Right ventricle myocardium inferior (tissue), 1 donor: ENCODE measurements around the gene UBTD2. TPM values are rescaled to one million over a fixed set of nuclear protein-coding genes. Genes with fewer than 3 reads are reported as not detected.

ENCODE experiments used
- ATAC-seq: fragments of 200-7000 bp; cut with Tn5 transposase; one replicate; pipeline ENCODE4 v1.9.1; 2020; ENCODE audit warnings: mild to moderate bottlenecking, moderate library complexity
- DNase-seq: peaks from one replicate; pipeline ENCODE4 v3.0.0; 2021; ENCODE audit errors: missing footprints
- intact Hi-C: fragments of 100-400 bp; cut with DNase I; formaldehyde crosslinking; loops from one replicate; pipeline ENCODE4 v1.11.0; 2022
- total RNA-seq: library from RNA; stranded (reverse); fragmentation: NEBNext Ultra II Directional; extraction: Animal tissue kit (Norgen Biotek cat#: 25700); gene quantifications from one replicate; pipeline ENCODE4 v1.2.1, GENCODE V29; 2021
- donor health status: DM: no; HTN: yes; CAD: no; lungs with severe emphysema.

The UBTD2 gene
- total RNA-seq, 1 donor from 2014 or later: 8.6 TPM

DNA sequence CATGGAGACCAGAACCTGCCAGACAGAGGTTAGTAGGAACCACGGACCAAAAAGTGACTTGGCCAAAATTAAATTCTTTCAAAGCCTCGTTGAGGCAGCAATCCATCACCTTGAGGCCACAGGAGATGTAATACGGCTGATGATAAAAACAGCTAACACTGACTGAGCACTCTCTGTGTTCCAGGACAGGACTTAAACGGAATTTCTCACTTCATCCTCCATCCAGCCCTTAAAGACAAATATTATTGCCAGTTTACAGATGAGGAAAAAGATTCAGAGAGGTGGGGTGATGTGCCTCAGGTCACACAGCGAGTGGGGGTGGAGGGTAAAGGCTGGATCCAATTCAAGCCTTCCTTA is 120.6 kb downstream of the UBTD2 start:
- no peak for DNase-seq
- intact Hi-C loops: no loop called here
- ATAC-seq: no peak

DNA sequence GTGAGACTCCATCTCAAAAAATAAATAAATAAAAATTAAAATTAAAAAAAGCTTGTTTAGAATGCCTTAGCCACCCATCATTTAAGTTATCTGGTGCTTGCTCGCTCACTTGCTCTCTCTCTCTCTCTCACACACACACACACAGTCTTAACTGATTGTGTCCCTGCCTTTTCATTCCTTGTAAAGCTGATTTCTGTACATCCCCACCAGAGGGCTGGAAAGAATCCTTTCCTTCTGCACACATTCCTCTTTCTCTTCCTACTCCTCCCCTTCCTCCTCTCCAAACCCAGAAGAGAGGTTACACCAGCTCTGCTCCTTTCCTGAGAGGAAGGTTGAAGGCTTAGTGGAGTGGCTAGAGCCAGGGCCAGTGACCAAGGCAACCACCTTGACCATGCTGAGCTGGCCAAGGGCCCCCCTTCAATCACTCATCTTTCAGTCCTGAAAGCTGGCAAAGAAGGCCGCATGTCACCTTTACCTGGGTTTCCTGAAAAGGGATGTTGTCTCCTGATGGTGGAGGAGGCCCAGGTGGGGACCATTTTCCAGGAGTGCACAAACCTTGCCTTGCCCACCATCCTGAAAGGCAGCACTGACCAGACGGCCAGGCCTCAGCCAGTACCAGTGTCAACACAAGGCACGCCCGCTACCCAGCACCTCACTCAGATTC is 121.1 kb downstream of the UBTD2 start:
- intact Hi-C loops: no loop called here
- ATAC-seq (no peak), DNase-seq (no peak)

DNA sequence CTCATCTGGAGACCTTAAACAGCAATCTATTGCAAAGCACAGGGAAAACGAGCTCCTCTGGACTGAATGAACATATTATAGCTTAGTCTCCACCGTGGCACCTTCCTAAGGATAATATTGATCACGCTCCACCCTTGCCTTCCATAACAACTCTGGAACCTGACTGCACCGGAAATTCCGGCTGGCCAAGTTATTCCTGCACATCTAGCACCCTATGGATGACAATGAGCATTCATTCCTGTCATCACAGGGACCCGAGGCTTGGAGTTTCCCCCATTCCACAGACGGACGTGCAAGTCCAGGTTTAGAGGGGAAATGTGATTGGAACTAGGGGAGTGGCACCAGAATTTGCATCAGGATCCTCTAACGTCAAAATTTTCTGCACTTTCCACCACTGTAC is 123.1 kb downstream of the UBTD2 start:
- ATAC-seq (no peak), DNase-seq (no peak)
- intact Hi-C loops: no loop called here

Other genes starting within 250 kb of the UBTD2 start
- gene STK10, start 95.5 kb downstream of the UBTD2 start, total RNA-seq: 8.9 TPM
- gene EFCAB9, start 89.6 kb downstream of the UBTD2 start, total RNA-seq: not detected
- gene SH3PXD2B, start 170.8 kb upstream of the UBTD2 start, total RNA-seq: 5.4 TPM